NCI-H2227 (cell line): ENCODE results near the gene NT5C3B.
"Not testable (repeated sequence)": the region's sequence is repeated elsewhere in the genome, so short reads cannot be mapped to it uniquely, and the experiment has no call there.

ENCODE experiments used
- DNase-seq: peaks from one replicate; lab custom pipeline; 2025; ENCODE audit not compliant: unreplicated experiment; lab: John Stamatoyannopoulos, UW

The NT5C3B gene

DNA sequence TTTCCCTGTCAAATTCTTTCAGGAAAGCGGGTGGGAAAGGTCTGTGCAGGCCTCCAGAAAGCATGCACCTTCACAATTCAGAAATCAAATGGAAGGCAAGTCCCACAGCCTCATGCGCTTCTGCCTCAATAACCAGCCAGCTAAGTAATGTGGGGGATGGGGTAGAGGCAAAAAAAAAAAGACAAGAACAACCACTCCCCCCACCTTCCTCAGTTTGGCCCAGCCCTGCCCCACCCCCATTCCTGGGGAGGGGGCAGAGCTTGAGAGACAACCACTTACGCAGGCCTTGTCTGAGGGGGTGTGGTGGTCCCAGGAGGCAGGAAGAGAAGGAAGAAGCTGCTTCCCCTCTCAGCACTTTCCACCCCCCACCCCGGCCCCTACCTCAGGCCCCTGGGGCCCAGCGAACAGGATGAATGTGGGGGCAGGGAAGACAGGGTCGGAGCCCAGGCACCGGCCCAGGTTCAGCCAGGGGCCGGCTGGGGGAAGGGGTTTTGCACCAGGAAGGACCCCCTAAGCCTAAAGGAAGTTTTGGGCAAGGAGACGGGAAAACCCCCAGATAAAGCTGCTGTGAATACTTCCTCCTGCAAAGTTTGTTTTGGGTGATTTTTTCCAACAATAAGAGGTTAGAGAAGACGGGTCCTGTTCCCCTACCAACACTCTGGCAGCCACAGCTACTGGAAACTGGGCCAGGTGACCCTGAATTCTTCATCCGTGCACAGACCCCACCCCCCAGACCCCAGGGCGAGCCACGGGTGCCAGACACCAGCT is 50.8 kb downstream of the NT5C3B start:
- DNase-seq: peak; percentile 44

DNA sequence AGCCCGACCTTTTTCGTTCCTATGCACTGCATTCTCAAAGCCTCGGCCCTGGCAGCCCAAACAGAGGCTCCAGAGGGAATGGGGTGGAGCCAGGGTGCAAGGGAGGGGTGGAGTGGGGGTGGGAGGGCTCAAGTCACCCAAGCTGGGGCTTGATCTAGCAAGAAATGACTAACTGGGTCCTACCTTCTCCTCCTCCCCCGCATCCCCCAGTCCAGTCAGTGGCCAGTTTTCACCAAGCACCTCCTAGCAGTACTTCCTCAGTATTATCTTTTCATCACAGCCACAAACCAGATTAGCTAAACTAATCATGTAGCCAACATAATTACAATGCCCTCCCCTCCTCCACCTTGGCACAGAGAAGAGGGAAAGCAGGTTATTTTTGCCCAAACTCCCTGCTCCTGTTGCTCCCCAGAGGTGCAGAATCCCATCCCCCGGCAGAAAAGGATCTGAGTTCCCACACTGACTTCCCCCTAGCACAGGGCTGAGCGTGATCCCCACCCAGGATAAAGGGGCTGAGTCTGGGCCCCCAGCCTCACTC is 51.8 kb downstream of the NT5C3B start:
- no peak for DNase-seq

DNA sequence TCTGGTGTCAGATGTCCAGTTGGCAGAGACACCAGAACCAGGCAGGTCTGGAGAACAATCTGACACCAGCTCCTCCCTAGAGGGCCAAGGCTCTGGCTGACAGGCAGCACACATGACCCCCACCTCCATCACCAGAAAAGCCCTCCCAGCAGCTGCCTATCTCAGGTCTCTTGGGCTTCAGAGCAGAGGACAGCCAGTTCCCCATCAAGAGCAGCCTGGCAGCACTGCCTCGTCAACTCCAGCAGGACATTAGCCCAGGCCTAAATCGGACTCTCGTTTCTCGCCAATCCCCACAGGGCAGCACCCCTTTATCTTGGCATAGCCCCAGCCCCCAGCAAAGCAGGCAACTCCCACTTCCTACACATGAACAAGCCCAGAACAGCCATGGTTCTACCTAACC is 53.9 kb downstream of the NT5C3B start:
- no peak for DNase-seq

DNA sequence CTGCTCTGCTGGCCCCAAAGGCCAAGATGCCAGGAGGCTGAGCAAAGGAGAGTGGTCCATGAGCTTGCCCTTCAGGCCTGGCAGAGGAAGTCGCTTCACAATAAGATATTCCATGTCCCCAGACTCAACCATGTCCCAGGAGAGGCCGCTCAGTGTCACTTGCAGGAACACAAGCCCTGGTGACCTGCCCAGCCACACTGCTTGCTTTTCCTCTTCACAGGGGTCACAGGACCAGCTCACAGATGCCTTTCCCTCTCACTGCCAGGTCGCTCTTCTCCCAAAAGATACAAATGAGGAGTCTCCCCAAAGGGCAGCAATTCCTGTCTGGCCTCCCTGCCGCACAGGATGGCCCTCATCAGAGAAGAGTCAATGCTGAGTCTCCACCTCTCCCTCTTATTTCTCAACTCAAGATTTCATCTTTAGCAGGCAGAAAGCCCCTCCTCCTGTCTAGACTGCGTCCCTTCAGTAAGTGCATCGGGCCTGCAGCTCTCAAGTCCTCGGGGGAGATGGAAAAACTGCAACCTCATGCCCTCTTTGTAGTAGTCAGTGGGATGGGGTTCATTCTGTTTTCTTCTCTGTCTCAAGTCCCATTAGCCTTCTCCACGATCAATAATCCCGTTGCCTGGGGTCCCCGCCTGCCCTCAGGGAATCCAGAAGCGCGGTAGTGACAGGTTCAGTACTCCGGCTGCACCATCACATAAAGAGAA is 54.5 kb downstream of the NT5C3B start:
- no peak for DNase-seq

DNA sequence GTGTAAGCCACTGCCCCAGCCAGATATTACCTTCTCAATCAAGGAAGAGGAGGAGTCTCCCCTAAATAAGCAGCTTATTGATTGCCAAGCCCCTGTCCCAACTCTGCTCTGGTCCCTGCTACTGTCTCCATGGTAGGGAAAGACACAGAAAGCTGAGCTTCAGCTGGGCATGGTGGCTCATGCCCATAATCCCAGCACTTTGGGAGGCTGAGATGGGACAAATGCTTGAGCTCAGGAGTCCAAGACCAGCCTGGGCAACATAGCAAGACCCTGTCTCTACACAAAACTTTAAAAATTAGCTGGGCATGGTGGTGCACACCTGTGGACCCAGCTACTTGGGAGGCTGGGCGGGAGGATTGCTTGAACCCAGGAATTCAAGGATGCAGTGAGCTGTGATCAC is 56.1 kb downstream of the NT5C3B start:
- DNase-seq: no peak

DNA sequence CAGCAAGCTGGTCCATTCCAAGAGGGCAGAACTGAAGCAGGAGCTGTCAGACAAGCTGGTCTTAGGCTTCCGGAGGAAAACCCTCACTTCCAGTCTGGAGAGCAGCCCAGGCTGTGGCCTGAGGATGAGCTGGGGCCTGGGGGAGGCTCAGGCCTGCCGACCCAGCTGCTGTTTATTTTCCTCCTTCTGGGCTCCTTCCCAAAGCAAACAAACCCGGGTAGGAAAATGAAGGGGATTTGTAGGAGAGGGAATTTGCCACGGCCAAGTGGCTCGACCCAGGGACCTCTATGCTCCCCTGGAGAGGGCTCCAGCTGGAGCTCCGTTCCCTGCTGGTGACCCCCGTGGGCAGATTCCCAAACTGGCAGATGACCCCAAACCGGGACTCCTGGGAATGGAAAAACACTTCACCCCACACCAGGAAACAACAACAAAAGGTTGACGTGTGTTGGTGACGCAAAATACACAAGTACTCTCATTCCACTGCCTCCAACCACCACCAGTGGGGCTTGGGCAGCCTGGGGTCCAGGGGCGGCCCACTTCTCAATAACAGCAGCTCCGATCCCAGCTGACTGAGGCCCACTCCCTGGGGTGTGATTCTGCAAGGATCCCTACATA is 58.4 kb downstream of the NT5C3B start:
- peak; percentile 27 for DNase-seq

DNA sequence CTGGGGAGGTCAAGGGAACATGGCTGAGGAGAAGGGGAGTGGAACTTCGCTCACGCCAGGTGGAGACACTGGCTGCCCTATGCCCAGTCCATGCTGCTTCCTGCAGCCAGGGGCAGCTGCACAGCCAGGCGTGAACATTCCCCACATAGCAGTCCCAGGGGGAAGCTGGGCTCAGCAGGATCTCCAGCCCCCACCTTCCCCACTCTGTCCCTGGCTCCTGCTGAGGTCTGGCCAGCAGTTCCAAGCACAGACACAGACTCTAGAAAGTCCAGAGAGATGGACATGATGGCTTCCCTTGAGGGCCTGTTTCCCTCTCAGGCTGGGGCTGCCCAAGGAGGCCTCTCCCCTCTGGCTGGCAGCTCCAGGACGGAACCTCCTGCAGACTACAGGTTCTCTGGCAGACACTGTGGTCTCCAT is 58.9 kb downstream of the NT5C3B start:
- no peak for DNase-seq

DNA sequence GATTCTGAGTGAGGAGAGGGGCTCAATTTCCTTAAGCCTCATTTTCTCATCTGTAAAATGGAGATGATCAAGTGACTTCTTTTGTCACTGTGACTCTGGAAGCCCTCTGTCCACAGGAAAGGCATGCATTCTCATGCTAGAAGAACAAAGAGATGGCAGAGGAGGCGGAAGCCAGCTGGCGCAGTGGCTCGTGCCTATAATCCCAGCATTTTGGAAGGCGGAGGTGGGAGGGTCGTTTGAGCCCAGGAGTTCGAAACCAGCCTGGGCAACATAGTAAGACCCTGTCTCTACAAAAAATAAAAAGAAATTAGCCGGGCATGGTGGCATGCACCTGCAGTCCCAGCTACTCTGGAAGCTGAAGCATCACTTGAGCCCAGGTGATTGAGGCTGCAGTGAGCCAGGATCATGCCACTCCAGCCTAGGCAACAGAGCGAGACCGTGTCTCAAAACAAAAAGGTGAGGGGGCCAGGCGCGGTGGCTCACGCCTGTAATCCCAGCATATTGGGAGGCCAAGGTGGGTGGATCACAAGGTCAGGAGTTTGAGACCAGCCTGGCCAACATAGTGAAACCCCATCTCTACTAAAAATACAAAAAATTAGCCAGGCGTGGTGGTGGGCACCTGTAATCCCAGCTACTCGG is 59.7 kb downstream of the NT5C3B start:
- DNase-seq: not testable (repeated sequence)

DNA sequence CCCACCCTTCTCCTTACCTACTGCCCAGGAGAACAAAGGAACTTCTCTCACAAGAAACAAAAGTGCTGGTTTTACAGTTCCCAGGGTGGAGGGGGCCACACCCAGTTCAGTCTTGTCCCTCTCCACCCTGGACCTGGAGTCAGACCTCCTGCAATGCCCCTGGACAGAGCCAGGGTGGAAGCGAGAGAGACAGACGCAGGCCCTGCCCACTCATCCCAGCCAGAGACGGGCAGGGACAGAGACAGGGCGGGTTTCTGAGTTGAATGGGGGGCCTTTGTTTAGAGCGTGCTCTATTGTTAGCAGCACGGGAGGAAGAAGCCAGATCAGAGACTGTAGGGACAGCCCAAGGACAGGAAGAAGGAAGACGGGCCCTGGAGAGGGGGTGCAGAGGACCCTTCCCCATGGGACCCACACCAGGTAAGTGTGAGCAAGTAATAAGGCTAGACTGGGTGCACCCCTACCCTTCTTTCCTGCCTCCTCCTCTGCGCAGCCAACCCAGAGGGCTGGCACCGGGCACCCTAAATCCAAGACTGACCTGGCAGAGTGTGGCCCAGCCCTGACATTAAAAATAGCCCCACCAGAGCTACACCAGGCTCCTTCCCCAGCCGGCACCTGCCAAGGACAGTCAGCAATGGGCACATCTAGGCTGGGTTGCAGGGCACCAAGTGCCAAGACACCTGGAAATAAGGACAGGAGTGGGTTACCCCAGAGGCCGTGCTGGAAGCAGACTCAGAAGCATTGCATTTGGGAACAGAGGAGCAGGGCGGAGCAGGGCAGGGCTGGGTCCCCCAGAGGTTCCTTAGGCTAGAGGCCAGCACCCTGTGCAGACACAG is 60.4 kb downstream of the NT5C3B start:
- no peak for DNase-seq
